K562 (cell line): ENCODE results near the gene NRXN2. TPM values are rescaled to one million over a fixed set of nuclear protein-coding genes. Genes with fewer than 3 reads are reported as not detected.
A peak's percentile ranks its signal among the peaks of the same experiment; 100 is the strongest.

Source experiments
- ATAC-seq: fragments of 200-7000 bp; cut with Tn5 transposase; 3 replicates; pipeline ENCODE4 v1.9.1; 2020; ENCODE audit warnings: moderate library complexity
- BruUV-seq: library from RNA; stranded (reverse); fragments of 400-500 nt; replicated peaks from 2 replicates; lab custom pipeline; 2021; lab: Mats Ljungman, UMichigan
- CTCF ChIA-PET: fragments of 300-600 bp; formaldehyde crosslinking; extraction: SDS; loops from one replicate; lab custom pipeline; 2021; ENCODE audit warnings: low intra/inter-chr PET ratio; lab: Yijun Ruan, JAX
- POLR2A ChIA-PET: fragments of 300-600, 350-650 bp; sonication (Branson Sonifier 250); formaldehyde crosslinking; extraction: SDS; loops from one replicate; lab custom pipeline; 2021; ENCODE audit warnings: antibody characterized with exemption, inconsistent platforms; lab: Yijun Ruan, JAX
- DNase-seq, 4 experiments: peaks; one replicate each; pipeline versions ENCODE4 v3.0.0 to v3.0.0-alpha.2; 2011 to 2018; ENCODE audit warnings: low spot score in 3 of 4, mixed read lengths in 3 of 4; ENCODE audit errors: extremely low read depth in 1 of 4
- FAIRE-seq: peaks from 2 replicates; lab custom pipeline; 2011; peaks lifted over from hg19 to GRCh38; lab: Jason Lieb, UNC
- H2AFZ ChIP-seq: 2 replicates; pipeline ENCODE4 v1.6.0; 2011; ENCODE audit warnings: low read depth, low read length, control low read depth, inconsistent platforms
- H3K27ac ChIP-seq: fragments of 200-600 bp; 3 replicates; pipeline ENCODE4 v1.8.0; 2011; ENCODE audit warnings: low read depth, mild to moderate bottlenecking, control low read depth, inconsistent platforms, low read length, moderate library complexity, mixed read lengths; ENCODE audit errors: extremely low read depth
- H3K27me3 ChIP-seq, 2 experiments: fragments of 300-600 bp in 1 of 2; 2 replicates in 1 of 2; 3 replicates in 1 of 2; pipeline versions ENCODE4 v1.6.0 to v1.8.0; 2011; ENCODE audit warnings: inconsistent platforms in 2 of 2, low read length in 2 of 2, mild to moderate bottlenecking in 1 of 2, mixed read lengths in 1 of 2, moderate library complexity in 1 of 2; ENCODE audit not compliant: control insufficient read depth in 2 of 2, insufficient read depth in 2 of 2
- H3K36me3 ChIP-seq: fragments of 300-600 bp; 3 replicates; pipeline ENCODE4 v1.8.0; 2011; ENCODE audit warnings: mild to moderate bottlenecking, low read length, inconsistent platforms; ENCODE audit not compliant: control insufficient read depth, insufficient read depth
- H3K4me1 ChIP-seq, 2 experiments: fragments of 200-600 bp in 1 of 2; replicated peaks in 1 of 2; 2 replicates in 1 of 2; 3 replicates in 1 of 2; pipeline versions ENCODE4 v1.5.1 to v1.8.0; 2011; ENCODE audit warnings: inconsistent platforms in 2 of 2, low read length in 2 of 2, mild to moderate bottlenecking in 1 of 2, mixed read lengths in 1 of 2, moderate library complexity in 1 of 2; ENCODE audit not compliant: control insufficient read depth in 2 of 2, insufficient read depth in 2 of 2
- H3K4me2 ChIP-seq: 2 replicates; pipeline ENCODE4 v1.6.1; 2011; ENCODE audit warnings: low read length, control low read depth, inconsistent platforms, mixed read lengths; ENCODE audit not compliant: insufficient read depth
- H3K4me3 ChIP-seq: fragments of 200-600 bp; sonication (generic), shearing (Covaris generic); 2 replicates; pipeline ENCODE4 v1.5.1; 2016; ENCODE audit warnings: control low read depth, inconsistent platforms
- H3K79me2 ChIP-seq: fragments of 200-600 bp; 3 replicates; pipeline ENCODE4 v1.8.0; 2011; ENCODE audit warnings: low read length, inconsistent platforms; ENCODE audit not compliant: control insufficient read depth, insufficient read depth
- H3K9ac ChIP-seq, 2 experiments: 2 replicates each; pipeline versions ENCODE4 v1.6.0 to v1.6.1; 2011; ENCODE audit warnings: low read depth in 2 of 2, low read length in 2 of 2, control low read depth in 1 of 2, inconsistent platforms in 1 of 2, mild to moderate bottlenecking in 1 of 2, mixed read lengths in 1 of 2; ENCODE audit not compliant: insufficient read depth in 1 of 2
- H3K9me1 ChIP-seq: one replicate; pipeline ENCODE4 v1.6.0; 2011; ENCODE audit warnings: inconsistent platforms, mild to moderate bottlenecking, low read length, moderate library complexity; ENCODE audit not compliant: control insufficient read depth, insufficient read depth
- H3K9me3 ChIP-seq: replicated peaks from 2 replicates; pipeline ENCODE4 v1.5.1; 2011; ENCODE audit warnings: low read depth, low read length, inconsistent platforms; ENCODE audit not compliant: control insufficient read depth, insufficient read depth
- H4K20me1 ChIP-seq: replicated peaks from 2 replicates; pipeline ENCODE4 v1.6.1; 2011; ENCODE audit warnings: low read length, inconsistent platforms, mixed read lengths; ENCODE audit not compliant: control insufficient read depth, insufficient read depth
- CBFB ChIP-seq: sonication (generic); formaldehyde crosslinking; IDR thresholded peaks from 2 replicates; pipeline ENCODE4 v1.4.0; 2020; ENCODE audit warnings: mild to moderate bottlenecking, missing genetic modification reagents
- ETV5 ChIP-seq: sonication (generic); formaldehyde crosslinking; IDR thresholded peaks from 2 replicates; pipeline ENCODE4 v1.4.0; 2020; ENCODE audit warnings: low read depth, mild to moderate bottlenecking, missing genetic modification reagents
- NR2C1 ChIP-seq, 2 experiments: fragments of 450-650 bp; IDR thresholded peaks; 2 replicates each; pipeline ENCODE4 v1.6.1; 2017; ENCODE audit warnings: mild to moderate bottlenecking in 2 of 2, antibody characterized with exemption in 1 of 2, inconsistent platforms in 1 of 2, missing compliant biosample characterization in 1 of 2, missing genetic modification characterization in 1 of 2
- TAF1 ChIP-seq: IDR thresholded peaks from 2 replicates; pipeline ENCODE4 v1.6.1; 2011; ENCODE audit warnings: mild to moderate bottlenecking, low read length, moderate library complexity; ENCODE audit not compliant: insufficient read depth, control insufficient read depth, severe bottlenecking; ENCODE audit errors: extremely low read depth
- ZC3H11A ChIP-seq: IDR thresholded peaks from 2 replicates; pipeline ENCODE4 v1.6.1; 2012; ENCODE audit warnings: low read depth, low read length, improper control_type of control experiment
- WGBS: fragments of 100-300 bp; shearing (Covaris generic); methylation state at CpG from one replicate; pipeline ENCODE4 v1.1.6; 2016; ENCODE audit warnings: low coverage, mixed read lengths; ENCODE audit not compliant: insufficient coverage; ENCODE audit errors: missing lambda C conversion rate; 5-methylcytosine and 5-hydroxymethylcytosine counted together
- in situ Hi-C: fragments of 300-500 bp; cut with MboI; formaldehyde crosslinking; loops from 4 replicates; pipeline ENCODE4 v1.15.0; 2018; ENCODE audit warnings: inconsistent platforms, mixed read lengths
- intact Hi-C: fragments of 100-400 bp; cut with micrococcal nuclease; formaldehyde crosslinking; loops from 2 replicates; pipeline ENCODE4 v1.14.2; 2022
- polyA plus RNA-seq, 8 experiments: library from polyadenylated mRNA; depleted of rRNA in 4 of 8; stranded (reverse) in 5 of 8; unstranded in 3 of 8; fragments of >200 nt; fragmentation: Nextera tagmentation in 2 of 8; fragmentation: Illumina TruSeq in 1 of 8; extraction: Ambion mirVana in 2 of 8; extraction: Trizol in 1 of 8; gene quantifications; 2 replicates each; pipeline versions ENCODE4 v1.2.1 to v1.2.3, GENCODE V29; 2011 to 2014; ENCODE audit warnings: inconsistent platforms in 1 of 8, missing spikeins in 1 of 8
- total RNA-seq, 7 experiments: library from RNA; depleted of rRNA in 6 of 7; stranded (reverse); fragments of >200 nt in 6 of 7; fragmentation: Illumina TruSeq in 2 of 7; extraction: Trizol in 2 of 7; gene quantifications; 2 replicates each; pipeline versions ENCODE4 v1.2.1 to v1.2.3, GENCODE V29; 2011 to 2021; ENCODE audit warnings: low replicate concordance in 1 of 7
- TF ChIP-seq, protein P1 (sequence below): fragments of 150-350 bp; IDR thresholded peaks from 2 replicates; pipeline ENCODE4 v1.6.1; 2014; ENCODE audit warnings: low read depth, mild to moderate bottlenecking, low read length, borderline replicate concordance
- TF ChIP-seq, protein P2 (sequence below), 2 experiments: fragments of 450-650 bp; formaldehyde crosslinking in 1 of 2; IDR thresholded peaks; 2 replicates each; pipeline versions ENCODE4 v1.4.0 to v1.6.1; 2014 to 2020; ENCODE audit warnings: mild to moderate bottlenecking in 2 of 2, borderline replicate concordance in 1 of 2, low read depth in 1 of 2

The NRXN2 gene
- total and polyA plus RNA-seq, 9 of the 15 experiments (the other 6 are each of a cell fraction or from before 2014, with no cell fraction given): 0.07 to 0.47 (median 0.15) TPM; not detected in 4

DNA sequence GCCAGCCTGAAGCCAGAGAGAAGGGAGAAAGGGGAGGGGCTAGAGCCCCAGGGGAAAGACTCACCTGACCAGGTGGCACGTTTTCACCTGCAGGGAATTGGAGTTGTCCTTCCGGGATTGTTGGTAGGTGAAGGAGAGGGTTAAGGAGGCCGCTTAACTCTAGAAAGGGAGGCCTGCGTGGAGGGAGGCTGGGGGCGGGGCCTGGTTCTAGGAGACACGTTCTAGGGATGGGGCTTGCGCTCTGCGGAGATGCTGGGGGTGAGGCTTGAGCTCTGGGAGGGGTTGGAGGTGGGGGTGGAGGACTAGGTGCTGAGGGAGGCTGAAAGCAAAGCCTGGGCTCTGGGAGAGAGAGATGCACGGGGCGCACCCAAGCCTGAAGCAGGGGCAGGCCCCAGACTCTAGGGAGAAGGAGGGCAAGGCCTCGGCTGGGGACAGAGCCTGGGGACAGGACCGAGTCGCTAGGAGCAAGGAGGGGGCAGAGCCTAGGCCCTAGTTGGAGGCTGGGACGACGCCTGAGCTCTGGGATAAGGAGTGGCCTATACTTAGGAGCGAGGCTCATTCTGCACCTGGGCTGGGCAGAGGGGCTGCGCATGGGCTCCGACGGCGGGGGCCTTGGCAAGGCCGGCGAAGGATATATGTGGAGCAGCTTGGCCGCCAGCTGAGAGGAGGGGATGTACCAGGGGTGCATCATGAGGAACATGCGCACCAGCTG, 18.5 kb upstream of the NRXN2 start:
- intact Hi-C loops (loop anchor here (2.0 to 5.0 kb wide), 2 partner anchors 53 to 84 kb away; no protein-coding TSS in a partner anchor), in situ Hi-C loops (no loop called here)
- Histone ChIP-seq H3K27me3 (no peaks in the 10 kb centered on the region; a peak in 1 of 5 replicates), H3K4me2 (peak overlapping the region; percentile 77; the same call in 1 of the 2 replicates), H3K9ac (no peak overlapping the region), H3K9me3 (no peaks in the 10 kb centered on the region), H3K36me3 (no peaks in the 10 kb centered on the region), H2AFZ (no peak overlapping the region), H3K4me3 (no peak overlapping the region), H3K9me1 (no peaks in the 10 kb centered on the region), H3K4me1 (peaks cover 12 to 69% of the 10 kb centered on the region in 2 experiments; a peak in 3 of 5 replicates), H3K79me2 (no peaks in the 10 kb centered on the region), H4K20me1 (no peaks in the 10 kb centered on the region; the same call in 1 of the 2 replicates), H3K27ac (no peak overlapping the region)
- WGBS: 52% methylated on average over 19 of the region's 24 CpGs
- FAIRE-seq (no peak), ATAC-seq (no peak), DNase-seq (peak in 1 of 4 experiments; percentile 25)
- BruUV-seq: no TSS peak
- ChIA-PET POLR2A (interaction anchor here (1.1 to 1.5 kb wide), 3 partner anchors 8 to 38 kb away, joined by 3 to 5 read pairs (median 3); no protein-coding TSS in a partner anchor), CTCF (interaction anchor here (1.7 kb wide), 1 partner anchor 53 kb away, joined by 13 read pairs; no protein-coding TSS in a partner anchor)
- TF ChIP-seq CBFB (CRISPR knock-in tag) (0 out of 2 replicates have a peak, but pooled peaks have one; percentile 20), ZC3H11A (no peak), NR2C1 (IDR thresholded peaks at IDR 0.05) (no peak), NR2C1 (tag; IDR thresholded peaks at IDR 0.05) (no peak), ETV5 (CRISPR knock-in tag) (0 out of 2 replicates have a peak, but pooled peaks have one; percentile 20), TAF1 (no peak)
- TF ChIP-seq, protein P1, sequence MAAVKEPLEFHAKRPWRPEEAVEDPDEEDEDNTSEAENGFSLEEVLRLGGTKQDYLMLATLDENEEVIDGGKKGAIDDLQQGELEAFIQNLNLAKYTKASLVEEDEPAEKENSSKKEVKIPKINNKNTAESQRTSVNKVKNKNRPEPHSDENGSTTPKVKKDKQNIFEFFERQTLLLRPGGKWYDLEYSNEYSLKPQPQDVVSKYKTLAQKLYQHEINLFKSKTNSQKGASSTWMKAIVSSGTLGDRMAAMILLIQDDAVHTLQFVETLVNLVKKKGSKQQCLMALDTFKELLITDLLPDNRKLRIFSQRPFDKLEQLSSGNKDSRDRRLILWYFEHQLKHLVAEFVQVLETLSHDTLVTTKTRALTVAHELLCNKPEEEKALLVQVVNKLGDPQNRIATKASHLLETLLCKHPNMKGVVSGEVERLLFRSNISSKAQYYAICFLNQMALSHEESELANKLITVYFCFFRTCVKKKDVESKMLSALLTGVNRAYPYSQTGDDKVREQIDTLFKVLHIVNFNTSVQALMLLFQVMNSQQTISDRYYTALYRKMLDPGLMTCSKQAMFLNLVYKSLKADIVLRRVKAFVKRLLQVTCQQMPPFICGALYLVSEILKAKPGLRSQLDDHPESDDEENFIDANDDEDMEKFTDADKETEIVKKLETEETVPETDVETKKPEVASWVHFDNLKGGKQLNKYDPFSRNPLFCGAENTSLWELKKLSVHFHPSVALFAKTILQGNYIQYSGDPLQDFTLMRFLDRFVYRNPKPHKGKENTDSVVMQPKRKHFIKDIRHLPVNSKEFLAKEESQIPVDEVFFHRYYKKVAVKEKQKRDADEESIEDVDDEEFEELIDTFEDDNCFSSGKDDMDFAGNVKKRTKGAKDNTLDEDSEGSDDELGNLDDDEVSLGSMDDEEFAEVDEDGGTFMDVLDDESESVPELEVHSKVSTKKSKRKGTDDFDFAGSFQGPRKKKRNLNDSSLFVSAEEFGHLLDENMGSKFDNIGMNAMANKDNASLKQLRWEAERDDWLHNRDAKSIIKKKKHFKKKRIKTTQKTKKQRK: no peak
- TF ChIP-seq, protein P2, sequence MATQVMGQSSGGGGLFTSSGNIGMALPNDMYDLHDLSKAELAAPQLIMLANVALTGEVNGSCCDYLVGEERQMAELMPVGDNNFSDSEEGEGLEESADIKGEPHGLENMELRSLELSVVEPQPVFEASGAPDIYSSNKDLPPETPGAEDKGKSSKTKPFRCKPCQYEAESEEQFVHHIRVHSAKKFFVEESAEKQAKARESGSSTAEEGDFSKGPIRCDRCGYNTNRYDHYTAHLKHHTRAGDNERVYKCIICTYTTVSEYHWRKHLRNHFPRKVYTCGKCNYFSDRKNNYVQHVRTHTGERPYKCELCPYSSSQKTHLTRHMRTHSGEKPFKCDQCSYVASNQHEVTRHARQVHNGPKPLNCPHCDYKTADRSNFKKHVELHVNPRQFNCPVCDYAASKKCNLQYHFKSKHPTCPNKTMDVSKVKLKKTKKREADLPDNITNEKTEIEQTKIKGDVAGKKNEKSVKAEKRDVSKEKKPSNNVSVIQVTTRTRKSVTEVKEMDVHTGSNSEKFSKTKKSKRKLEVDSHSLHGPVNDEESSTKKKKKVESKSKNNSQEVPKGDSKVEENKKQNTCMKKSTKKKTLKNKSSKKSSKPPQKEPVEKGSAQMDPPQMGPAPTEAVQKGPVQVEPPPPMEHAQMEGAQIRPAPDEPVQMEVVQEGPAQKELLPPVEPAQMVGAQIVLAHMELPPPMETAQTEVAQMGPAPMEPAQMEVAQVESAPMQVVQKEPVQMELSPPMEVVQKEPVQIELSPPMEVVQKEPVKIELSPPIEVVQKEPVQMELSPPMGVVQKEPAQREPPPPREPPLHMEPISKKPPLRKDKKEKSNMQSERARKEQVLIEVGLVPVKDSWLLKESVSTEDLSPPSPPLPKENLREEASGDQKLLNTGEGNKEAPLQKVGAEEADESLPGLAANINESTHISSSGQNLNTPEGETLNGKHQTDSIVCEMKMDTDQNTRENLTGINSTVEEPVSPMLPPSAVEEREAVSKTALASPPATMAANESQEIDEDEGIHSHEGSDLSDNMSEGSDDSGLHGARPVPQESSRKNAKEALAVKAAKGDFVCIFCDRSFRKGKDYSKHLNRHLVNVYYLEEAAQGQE (IDR thresholded peaks at IDR 0.05; ENCODE audit: borderline replicate concordance): no peak
- TF ChIP-seq, protein P2 (CRISPR knock-in tag; IDR thresholded peaks at IDR 0.05; ENCODE audit: low read depth): no peak
